ENCODE results near the gene TXNDC12.
"Not testable (repeated sequence)": the region's sequence is repeated elsewhere in the genome, so short reads cannot be mapped to it uniquely, and the experiment has no call there.

Gene TXNDC12

DNA sequence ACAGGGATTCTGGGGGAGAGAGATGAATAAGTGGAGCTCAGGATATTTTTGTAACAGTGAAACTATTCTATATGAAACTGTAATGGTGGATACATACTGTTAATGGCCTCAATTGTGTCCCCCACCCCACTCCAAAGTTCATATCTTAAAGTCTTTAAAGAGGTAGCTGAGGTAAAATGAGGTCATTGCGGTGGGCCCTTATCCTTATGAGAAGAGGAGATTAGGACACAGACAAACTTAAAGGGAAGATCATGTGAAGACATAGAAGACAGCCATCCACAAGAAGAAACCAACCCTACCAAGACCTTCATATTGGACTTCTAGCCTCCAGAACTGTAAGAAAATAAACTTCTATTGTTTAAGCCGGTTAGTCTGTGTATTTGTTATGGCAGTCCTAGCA, 9.8 kb downstream of the TXNDC12 start:
- Histone ChIP-seq H3K9ac (ENCODE audit: low read depth, low read length) (no peak overlapping the region), H3K27ac (ENCODE audit: low read length) (no peak overlapping the region), H3K4me1 (ENCODE audit: insufficient read depth, low read length) (no peaks in the 10 kb centered on the region), H3K9me3 (ENCODE audit: insufficient read depth, low read depth, low read length) (no peaks in the 10 kb centered on the region), H3K36me3 (ENCODE audit: insufficient read depth, low read depth, low read length) (peaks cover 20% of the 10 kb centered on the region), H3K27me3 (ENCODE audit: insufficient read depth, low read length) (no peaks in the 10 kb centered on the region), H3K4me3 (ENCODE audit: low read length) (no peak overlapping the region)

DNA sequence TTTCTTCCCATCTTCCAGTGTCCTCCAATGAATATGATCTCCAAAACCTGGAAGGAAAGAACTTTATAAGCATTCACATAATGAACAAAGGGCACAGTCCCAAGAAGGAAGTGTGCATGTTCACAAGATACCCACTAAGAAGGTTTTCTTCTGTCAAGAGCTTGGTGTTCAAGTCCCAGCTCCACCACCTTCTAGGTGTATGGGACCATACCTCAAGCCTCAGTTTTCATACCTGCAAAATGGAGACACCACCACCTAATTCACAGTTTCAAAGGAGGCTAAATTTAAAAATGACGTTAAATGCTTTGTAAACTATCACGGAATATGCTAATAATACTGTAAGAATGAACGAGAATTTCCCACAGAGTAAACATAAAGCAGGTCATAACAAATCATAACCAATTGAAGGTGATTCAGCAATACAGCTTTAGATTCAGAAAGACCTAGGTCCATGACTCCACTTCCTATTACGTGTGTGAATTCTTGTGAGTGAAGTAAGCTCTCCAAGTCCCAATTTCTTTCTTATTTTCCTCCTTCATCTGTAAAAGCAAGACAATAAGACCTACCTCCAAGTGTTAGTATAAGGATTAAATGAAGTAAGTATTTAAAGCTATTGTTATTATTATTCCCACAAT, 13.3 kb downstream of the TXNDC12 start:
- H3K27ac ChIP-seq (ENCODE audit: low read length), result no peak overlapping the region
- peaks cover 47% of the 10 kb centered on the region for H3K36me3 ChIP-seq (ENCODE audit: insufficient read depth, low read depth, low read length)
- H3K4me1 ChIP-seq (ENCODE audit: insufficient read depth, low read length), result no peaks in the 10 kb centered on the region
- H3K4me3 ChIP-seq (ENCODE audit: low read length), result no peak overlapping the region
- no peak overlapping the region for H3K9ac ChIP-seq (ENCODE audit: low read depth, low read length)
- no peaks in the 10 kb centered on the region for H3K27me3 ChIP-seq (ENCODE audit: insufficient read depth, low read length)
- no peaks in the 10 kb centered on the region for H3K9me3 ChIP-seq (ENCODE audit: insufficient read depth, low read depth, low read length)

DNA sequence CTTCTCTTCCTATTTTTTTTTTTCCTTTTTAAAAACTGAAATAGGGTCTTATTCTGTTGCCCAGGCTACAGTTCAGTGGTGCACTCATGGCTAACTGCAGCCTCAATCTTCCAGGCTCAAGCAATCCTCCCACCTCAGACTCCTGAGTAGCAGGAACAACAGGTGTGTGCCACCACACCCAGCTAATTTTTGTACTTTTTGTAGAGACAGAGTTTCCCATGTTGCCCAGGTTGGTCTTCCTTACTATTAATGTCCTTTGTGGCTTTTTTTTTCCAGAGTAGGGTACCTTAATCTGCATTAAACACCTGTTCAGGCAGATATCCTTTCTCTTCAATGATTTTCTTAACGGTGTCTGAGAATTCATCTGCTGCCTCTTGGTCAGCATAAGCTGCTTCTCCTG, 17.1 kb downstream of the TXNDC12 start:
- Histone ChIP-seq H3K9ac (ENCODE audit: low read depth, low read length) (no peak overlapping the region), H3K36me3 (ENCODE audit: insufficient read depth, low read depth, low read length) (peaks cover 51% of the 10 kb centered on the region), H3K27ac (ENCODE audit: low read length) (no peak overlapping the region)

DNA sequence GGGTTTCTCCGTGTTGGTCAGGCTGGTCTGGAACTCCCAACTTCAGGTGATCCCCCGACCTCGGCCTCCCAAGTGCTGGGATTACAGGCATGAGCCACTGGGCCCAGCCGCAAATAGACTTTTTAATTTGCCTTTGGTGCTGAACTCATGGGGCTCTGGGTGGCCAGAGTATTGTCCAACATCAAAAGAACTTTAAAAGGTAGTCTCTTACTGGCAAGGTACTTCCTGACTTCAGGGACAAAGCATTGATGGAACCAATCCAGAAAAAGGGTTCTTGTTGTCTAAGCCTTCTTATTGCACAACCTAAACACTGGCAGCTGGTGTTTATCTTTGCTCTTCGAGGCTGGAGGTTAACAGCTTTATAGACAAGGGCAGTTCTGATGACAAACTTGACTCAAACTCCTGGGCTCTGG, 17.6 kb downstream of the TXNDC12 start:
- Histone ChIP-seq H3K36me3 (ENCODE audit: insufficient read depth, low read depth, low read length) (peaks cover 51% of the 10 kb centered on the region), H3K4me1 (ENCODE audit: insufficient read depth, low read length) (no peaks in the 10 kb centered on the region), H3K27ac (ENCODE audit: low read length) (no peak overlapping the region), H3K9ac (ENCODE audit: low read depth, low read length) (no peak overlapping the region), H3K9me3 (ENCODE audit: insufficient read depth, low read depth, low read length) (no peaks in the 10 kb centered on the region), H3K4me3 (ENCODE audit: low read length) (no peak overlapping the region), H3K27me3 (ENCODE audit: insufficient read depth, low read length) (no peaks in the 10 kb centered on the region)

More for the DNA sequence above, 17.1 kb downstream of the TXNDC12 start:
- H3K4me1 ChIP-seq (ENCODE audit: insufficient read depth, low read length), result no peaks in the 10 kb centered on the region
- H3K4me3 ChIP-seq (ENCODE audit: low read length), result no peak overlapping the region
- H3K9me3 ChIP-seq (ENCODE audit: insufficient read depth, low read depth, low read length), result no peaks in the 10 kb centered on the region
- H3K27me3 ChIP-seq (ENCODE audit: insufficient read depth, low read length), result no peaks in the 10 kb centered on the region

DNA sequence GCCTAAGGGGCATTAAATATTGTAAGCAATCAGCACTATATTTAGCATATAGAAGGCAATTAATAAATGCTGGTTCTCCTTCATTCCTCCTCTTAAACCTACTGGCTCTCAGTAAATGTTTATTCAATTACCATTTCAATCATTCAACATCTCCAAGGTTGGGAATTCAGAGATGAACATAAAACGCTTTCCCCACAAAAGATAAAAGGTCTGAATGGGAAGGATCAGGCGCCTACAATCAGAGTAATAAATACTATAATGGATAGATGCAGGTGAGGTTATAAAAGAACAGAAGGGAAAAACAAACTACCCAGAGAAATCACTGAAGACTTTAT, 21.0 kb downstream of the TXNDC12 start:
- Histone ChIP-seq H3K27ac (ENCODE audit: low read length) (no peak overlapping the region), H3K4me3 (ENCODE audit: low read length) (peak overlapping the region; percentile 86; the same call in 1 of the 2 replicates), H3K9ac (ENCODE audit: low read depth, low read length) (no peak overlapping the region; the same call in 1 of the 2 replicates), H3K4me1 (ENCODE audit: insufficient read depth, low read length) (no peaks in the 10 kb centered on the region), H3K27me3 (ENCODE audit: insufficient read depth, low read length) (no peaks in the 10 kb centered on the region), H3K36me3 (ENCODE audit: insufficient read depth, low read depth, low read length) (peaks cover 32% of the 10 kb centered on the region), H3K9me3 (ENCODE audit: insufficient read depth, low read depth, low read length) (no peaks in the 10 kb centered on the region)

DNA sequence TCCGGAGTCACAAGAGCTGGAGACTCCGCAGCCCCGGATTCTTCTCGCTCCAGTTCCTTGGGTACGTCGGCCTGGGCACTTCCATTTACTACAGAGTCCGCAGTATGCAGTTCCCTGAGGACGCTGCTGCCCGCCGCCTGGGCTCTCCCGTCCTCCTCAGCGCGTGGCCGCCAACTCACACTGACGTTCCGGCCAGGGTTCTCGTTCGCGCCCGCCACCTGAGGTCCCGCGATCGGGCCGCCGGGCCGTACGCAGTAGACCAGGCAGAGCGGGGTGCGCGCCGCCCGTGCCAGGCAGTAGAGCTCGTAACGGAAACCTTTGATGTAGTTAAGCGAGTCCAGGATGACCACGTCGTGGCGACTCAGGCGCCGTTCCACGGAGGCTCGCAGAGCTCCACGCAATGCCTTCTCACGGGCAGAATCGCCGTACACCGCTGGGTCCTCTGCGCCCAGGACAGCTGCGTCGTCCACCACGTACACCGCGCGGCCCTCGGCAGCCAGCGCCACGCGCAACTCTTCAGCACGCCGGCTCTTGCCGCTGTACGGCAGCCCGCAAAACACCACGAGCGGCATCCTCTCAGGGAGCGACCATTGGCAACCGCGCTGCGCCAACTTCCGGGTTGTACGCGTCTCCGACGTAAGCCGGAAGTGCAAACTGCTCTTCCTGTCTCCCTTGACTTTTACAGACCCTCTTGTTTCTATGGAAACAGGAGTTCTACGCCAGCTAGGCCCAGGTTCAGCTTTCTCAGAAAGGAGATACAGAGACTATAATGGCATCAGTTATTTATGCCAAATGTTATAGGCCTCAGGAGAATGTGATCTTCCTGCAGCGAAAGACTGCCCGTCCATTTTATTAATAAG, 21.6 kb downstream of the TXNDC12 start, which contains the start of gene KTI12:
Gene KTI12, minus strand, starts transcription at position 621 of the 860 bp plus-strand sequence. Its CDS starts 49 bp downstream, at position 572.
- Histone ChIP-seq H3K4me1 (ENCODE audit: insufficient read depth, low read length) (no peaks in the 10 kb centered on the region), H3K36me3 (ENCODE audit: insufficient read depth, low read depth, low read length) (peaks cover 26% of the 10 kb centered on the region), H3K4me3 (ENCODE audit: low read length) (peak within 1 kb of the TSS; percentile 86), H3K27ac (ENCODE audit: low read length) (no peak within 1 kb of the TSS), H3K27me3 (ENCODE audit: insufficient read depth, low read length) (no peaks in the 10 kb centered on the region), H3K9me3 (ENCODE audit: insufficient read depth, low read depth, low read length) (no peaks in the 10 kb centered on the region), H3K9ac (ENCODE audit: low read depth, low read length) (peak within 1 kb of the TSS; percentile 83)

DNA sequence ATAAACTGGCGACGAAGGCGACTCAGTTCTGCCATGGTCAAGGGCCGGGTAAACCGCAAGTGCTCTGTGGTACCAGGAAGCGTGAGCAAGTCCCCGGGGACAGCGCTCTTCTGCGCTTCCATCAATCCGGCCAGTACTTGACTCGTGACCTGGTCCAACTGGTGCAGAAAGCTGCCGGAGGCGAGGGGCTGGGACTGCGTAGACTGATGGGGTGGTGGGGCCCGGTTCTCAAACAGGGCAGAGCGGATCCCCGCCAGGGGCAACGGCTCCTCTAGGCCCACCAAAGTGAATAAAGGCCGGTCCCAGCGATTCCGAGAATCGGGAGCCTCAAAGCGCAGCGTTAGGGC, 22.2 kb downstream of the TXNDC12 start:
- no peaks in the 10 kb centered on the region for H3K27me3 ChIP-seq (ENCODE audit: insufficient read depth, low read length)
- H3K27ac ChIP-seq (ENCODE audit: low read length), result no peak overlapping the region
- H3K4me3 ChIP-seq (ENCODE audit: low read length), result peak overlapping the region; percentile 86
- H3K9ac ChIP-seq (ENCODE audit: low read depth, low read length), result peak overlapping the region; percentile 83
- no peaks in the 10 kb centered on the region for H3K4me1 ChIP-seq (ENCODE audit: insufficient read depth, low read length)
- H3K36me3 ChIP-seq (ENCODE audit: insufficient read depth, low read depth, low read length), result peaks cover 22% of the 10 kb centered on the region
- H3K9me3 ChIP-seq (ENCODE audit: insufficient read depth, low read depth, low read length), result no peaks in the 10 kb centered on the region

DNA sequence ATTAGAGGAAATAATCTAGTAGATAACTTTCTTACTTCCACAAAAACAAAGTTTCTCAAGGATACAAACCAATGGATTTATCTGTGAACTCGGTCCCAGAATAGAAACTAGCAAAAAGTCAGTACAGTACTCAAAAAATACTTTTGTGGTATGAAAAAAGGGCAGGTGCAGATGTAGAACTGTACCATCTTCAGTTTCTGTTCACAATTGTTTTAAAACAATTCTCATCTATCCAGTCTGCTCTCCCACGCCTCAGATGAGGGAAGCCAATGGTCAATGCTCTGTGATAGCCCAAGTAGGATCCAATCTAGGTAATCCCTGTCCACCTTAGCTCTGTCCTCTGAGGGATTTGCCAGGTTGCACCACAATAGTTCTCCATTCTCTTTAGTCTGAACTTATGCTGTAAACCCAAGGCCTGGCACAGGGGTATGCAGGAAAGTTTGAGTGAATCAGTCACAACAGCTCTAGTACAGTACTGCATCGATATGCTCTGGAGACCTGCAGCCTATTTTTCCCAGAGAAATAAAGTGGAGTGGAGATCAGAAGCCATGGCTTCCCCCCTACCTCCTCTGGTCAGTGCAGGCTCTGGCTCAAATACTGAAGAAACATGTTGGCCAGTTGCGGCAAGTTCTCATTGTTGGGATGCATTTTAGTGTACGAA, 22.7 kb downstream of the TXNDC12 start:
- peaks cover 21% of the 10 kb centered on the region for H3K36me3 ChIP-seq (ENCODE audit: insufficient read depth, low read depth, low read length)
- H3K27me3 ChIP-seq (ENCODE audit: insufficient read depth, low read length), result no peaks in the 10 kb centered on the region
- no peaks in the 10 kb centered on the region for H3K9me3 ChIP-seq (ENCODE audit: insufficient read depth, low read depth, low read length)
- H3K27ac ChIP-seq (ENCODE audit: low read length), result no peak overlapping the region
- H3K4me1 ChIP-seq (ENCODE audit: insufficient read depth, low read length), result no peaks in the 10 kb centered on the region
- H3K9ac ChIP-seq (ENCODE audit: low read depth, low read length), result peak overlapping the region; percentile 83
- H3K4me3 ChIP-seq (ENCODE audit: low read length), result peak overlapping the region; percentile 86

DNA sequence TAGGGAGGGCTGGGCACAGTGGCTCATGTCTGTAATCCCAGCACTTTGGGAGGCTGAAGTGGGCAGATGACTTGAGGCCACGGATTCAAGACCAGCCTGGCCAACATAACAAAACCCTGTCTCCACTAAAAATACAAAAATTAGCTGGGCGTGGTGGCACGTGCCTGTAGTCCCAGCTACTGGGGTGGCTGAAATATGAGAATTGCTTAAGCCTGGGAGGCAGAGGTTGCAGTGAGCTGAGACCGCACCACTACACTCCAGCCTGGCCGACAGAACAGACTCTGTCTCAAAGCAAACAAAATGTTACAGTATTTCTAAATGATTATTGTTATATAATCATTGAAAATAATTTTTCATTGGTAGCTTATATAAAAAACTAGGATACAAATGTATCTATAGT, 26.2 kb downstream of the TXNDC12 start:
- H3K4me1 ChIP-seq (ENCODE audit: insufficient read depth, low read length); H3K27me3 ChIP-seq (ENCODE audit: insufficient read depth, low read length); H3K9me3 ChIP-seq (ENCODE audit: insufficient read depth, low read depth, low read length); H3K9ac ChIP-seq (ENCODE audit: low read depth, low read length); H3K27ac ChIP-seq (ENCODE audit: low read length); H3K4me3 ChIP-seq (ENCODE audit: low read length): not testable (repeated sequence)
- peaks cover 41% of the 10 kb centered on the region for H3K36me3 ChIP-seq (ENCODE audit: insufficient read depth, low read depth, low read length)

DNA sequence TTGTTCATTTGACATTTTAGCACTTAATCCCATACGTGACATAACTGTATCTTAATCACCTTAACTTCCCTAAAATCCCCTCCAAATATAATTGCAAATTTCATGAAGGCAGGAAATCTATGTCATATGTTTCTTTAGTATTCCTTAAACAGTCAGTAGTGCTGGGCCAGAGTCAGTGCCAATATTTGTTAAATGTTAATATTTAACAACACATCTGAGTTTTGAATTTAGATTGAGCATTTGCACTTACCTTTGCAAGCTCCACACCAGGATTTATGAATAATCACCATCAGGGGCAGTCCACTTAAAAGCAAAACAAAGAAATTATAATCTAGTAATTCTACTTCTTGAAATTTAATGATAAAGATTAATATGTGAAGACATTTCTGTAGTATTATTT, 26.7 kb downstream of the TXNDC12 start:
- no peak overlapping the region for H3K9ac ChIP-seq (ENCODE audit: low read depth, low read length)
- no peaks in the 10 kb centered on the region for H3K27me3 ChIP-seq (ENCODE audit: insufficient read depth, low read length)
- no peaks in the 10 kb centered on the region for H3K9me3 ChIP-seq (ENCODE audit: insufficient read depth, low read depth, low read length)
- H3K4me1 ChIP-seq (ENCODE audit: insufficient read depth, low read length), result no peaks in the 10 kb centered on the region
- H3K27ac ChIP-seq (ENCODE audit: low read length), result no peak overlapping the region
- H3K4me3 ChIP-seq (ENCODE audit: low read length), result no peak overlapping the region
- H3K36me3 ChIP-seq (ENCODE audit: insufficient read depth, low read depth, low read length), result peaks cover 47% of the 10 kb centered on the region

DNA sequence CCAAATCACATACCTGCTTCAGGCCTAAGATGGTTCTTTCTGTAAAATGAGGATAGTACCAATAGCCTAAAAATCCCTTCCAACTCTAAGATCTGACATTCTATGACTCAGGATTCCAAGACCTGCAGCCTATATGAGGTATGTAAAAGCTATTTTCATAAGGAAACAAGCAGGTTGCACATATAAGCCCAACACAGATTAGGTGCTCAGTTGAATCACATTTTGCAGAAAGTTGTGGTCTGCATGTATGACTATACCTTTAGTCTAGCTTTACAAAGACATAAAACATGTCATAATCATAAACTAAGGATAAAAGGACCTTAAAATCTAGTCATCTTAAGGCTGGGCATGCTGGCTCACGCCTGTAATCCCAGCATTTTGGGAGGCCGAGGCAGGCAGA, 28.7 kb downstream of the TXNDC12 start:
- peaks cover 57% of the 10 kb centered on the region for H3K36me3 ChIP-seq (ENCODE audit: insufficient read depth, low read depth, low read length)
- no peak overlapping the region for H3K4me3 ChIP-seq (ENCODE audit: low read length)
- H3K4me1 ChIP-seq (ENCODE audit: insufficient read depth, low read length), result no peaks in the 10 kb centered on the region
- no peaks in the 10 kb centered on the region for H3K27me3 ChIP-seq (ENCODE audit: insufficient read depth, low read length)
- H3K9ac ChIP-seq (ENCODE audit: low read depth, low read length), result no peak overlapping the region
- no peak overlapping the region for H3K27ac ChIP-seq (ENCODE audit: low read length)
- no peaks in the 10 kb centered on the region for H3K9me3 ChIP-seq (ENCODE audit: insufficient read depth, low read depth, low read length)

DNA sequence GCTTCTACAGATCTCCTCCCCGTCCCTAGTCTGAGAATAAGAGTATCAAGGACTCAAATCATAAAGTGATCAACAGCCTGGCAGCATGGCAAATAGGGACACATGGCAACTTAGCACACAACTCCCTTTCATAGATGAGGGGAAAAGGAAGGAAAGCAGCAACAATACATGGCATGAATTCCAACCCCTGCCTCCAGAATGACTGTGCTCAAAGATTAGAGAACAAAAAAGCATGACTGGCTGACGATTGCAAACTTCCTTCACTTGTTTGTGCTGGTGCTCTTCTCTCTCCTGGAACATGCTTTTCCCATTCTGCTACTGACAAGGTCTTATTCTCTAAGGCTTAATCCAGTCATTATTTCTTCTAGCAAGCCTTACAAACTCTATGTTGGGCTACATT, 32.9 kb downstream of the TXNDC12 start:
- no peaks in the 10 kb centered on the region for H3K4me1 ChIP-seq (ENCODE audit: insufficient read depth, low read length)
- H3K9ac ChIP-seq (ENCODE audit: low read depth, low read length), result no peak overlapping the region
- H3K27me3 ChIP-seq (ENCODE audit: insufficient read depth, low read length), result no peaks in the 10 kb centered on the region
- peaks cover 67% of the 10 kb centered on the region for H3K36me3 ChIP-seq (ENCODE audit: insufficient read depth, low read depth, low read length)
- H3K4me3 ChIP-seq (ENCODE audit: low read length), result no peak overlapping the region
- no peaks in the 10 kb centered on the region for H3K9me3 ChIP-seq (ENCODE audit: insufficient read depth, low read depth, low read length)
- no peak overlapping the region for H3K27ac ChIP-seq (ENCODE audit: low read length)
